PC-9 (cell line): ENCODE measurements around the gene IFNG-AS1.

ENCODE experiments used
- CTCF ChIP-seq: fragments of 200-600 bp; sonication (generic); conservative IDR thresholded peaks from 2 replicates; pipeline ENCODE4 v1.6.1; 2017; ENCODE audit warnings: mixed run types, antibody characterized with exemption, mild to moderate bottlenecking, moderate library complexity
- EZH2 ChIP-seq: fragments of 200-600 bp; sonication (generic); IDR thresholded peaks from 2 replicates; pipeline ENCODE4 v1.8.0; 2017; ENCODE audit warnings: antibody characterized with exemption, low read depth

GRCh38 chr12:67942724-67943123 is 46.5 kb upstream of the IFNG-AS1 start:
- no peak for TF ChIP-seq CTCF
- TF ChIP-seq EZH2: no peak
